HepG2 (cell line): Measurements from ENCODE around the gene PAN2. TPM values are rescaled to one million over a fixed set of nuclear protein-coding genes. Genes with fewer than 3 reads are reported as not detected.

Experiments
- ARID5B ChIP-seq: IDR thresholded peaks from 2 replicates; pipeline ENCODE4 v1.4.0; 2020; ENCODE audit warnings: mild to moderate bottlenecking, missing genetic modification reagents
- MED8 ChIP-seq: sonication (generic); formaldehyde crosslinking; IDR thresholded peaks from 2 replicates; pipeline ENCODE4 v1.8.1; 2023; ENCODE audit warnings: mild to moderate bottlenecking, missing genetic modification reagents; ENCODE audit not compliant: insufficient replicate concordance
- NFE2 ChIP-seq: sonication (generic); formaldehyde crosslinking; IDR thresholded peaks from 2 replicates; pipeline ENCODE4 v1.4.0; 2020; ENCODE audit warnings: missing genetic modification reagents
- NR2F2 ChIP-seq: IDR thresholded peaks from 2 replicates; pipeline ENCODE4 v1.6.1; 2012; ENCODE audit warnings: low read depth, inconsistent platforms, borderline replicate concordance
- NRL ChIP-seq: sonication (generic); formaldehyde crosslinking; IDR thresholded peaks from 2 replicates; pipeline ENCODE4 v1.5.0; 2020; ENCODE audit warnings: missing genetic modification reagents, mild to moderate bottlenecking, moderate library complexity, borderline replicate concordance
- SIN3B ChIP-seq: fragments of 150-350 bp; IDR thresholded peaks from 2 replicates; pipeline ENCODE4 v1.6.1; 2014; ENCODE audit warnings: low read length
- SP2 ChIP-seq: sonication (generic); formaldehyde crosslinking; IDR thresholded peaks from 2 replicates; pipeline ENCODE4 v1.5.1; 2020; ENCODE audit warnings: mild to moderate bottlenecking, missing genetic modification reagents
- THAP9 ChIP-seq: sonication (generic); formaldehyde crosslinking; IDR thresholded peaks from 2 replicates; pipeline ENCODE4; 2020; ENCODE audit warnings: missing genetic modification reagents, mild to moderate bottlenecking, borderline replicate concordance
- WIZ ChIP-seq: sonication (generic); formaldehyde crosslinking; IDR thresholded peaks from 2 replicates; pipeline ENCODE4 v1.5.1; 2020; ENCODE audit warnings: mild to moderate bottlenecking, missing genetic modification reagents
- ZNF281 ChIP-seq: sonication (generic); formaldehyde crosslinking; IDR thresholded peaks from 2 replicates; pipeline ENCODE4 v1.4.0; 2020; ENCODE audit warnings: missing genetic modification reagents, borderline replicate concordance
- ZNF337 ChIP-seq: sonication (generic); formaldehyde crosslinking; IDR thresholded peaks from 2 replicates; pipeline ENCODE4 v1.5.1; 2020; ENCODE audit warnings: missing genetic modification reagents, low read depth, mild to moderate bottlenecking, borderline replicate concordance
- ZSCAN31 ChIP-seq: sonication (generic); formaldehyde crosslinking; IDR thresholded peaks from 2 replicates; pipeline ENCODE4 v1.5.0; 2020; ENCODE audit warnings: low read depth, mild to moderate bottlenecking, missing genetic modification reagents
- polyA plus RNA-seq, 8 experiments: library from polyadenylated mRNA; depleted of rRNA in 3 of 8; stranded (reverse) in 7 of 8; unstranded in 1 of 8; fragments of >200 nt; fragmentation: Illumina TruSeq in 4 of 8; extraction: Trizol in 4 of 8; gene quantifications; 2 replicates each; pipeline versions ENCODE4 v1.2.1 to v1.2.3, GENCODE V29; 2011 to 2016; ENCODE audit warnings: low read depth in 4 of 8, missing spikeins in 1 of 8, mixed read lengths in 1 of 8; ENCODE audit not compliant: insufficient read depth in 1 of 8
- total RNA-seq, 5 experiments: library from RNA; depleted of rRNA; stranded (reverse); fragments of >200 nt; fragmentation: Illumina TruSeq; extraction: Trizol; gene quantifications; 2 replicates each; pipeline ENCODE4 v1.2.3, GENCODE V29; 2016; ENCODE audit warnings: low read depth in 1 of 5
- TF ChIP-seq, protein P1 (sequence below): sonication (generic); formaldehyde crosslinking; IDR thresholded peaks from 2 replicates; pipeline ENCODE4 v1.5.1; 2020; ENCODE audit warnings: mild to moderate bottlenecking, missing genetic modification reagents

Gene PAN2
- total and polyA plus RNA-seq, 2 of the 13 experiments (the other 11 are each of a cell fraction or from before 2014, with no cell fraction given), result 27.2 to 61.1 TPM

GRCh38 chr12:56298828-56299227 is 35.0 kb downstream of the PAN2 start (continued):
- TF ChIP-seq WIZ (CRISPR knock-in tag), result no peak
- TF ChIP-seq ARID5B (CRISPR knock-in tag), result no peak
- no peak for TF ChIP-seq MED8 (CRISPR knock-in tag)
- TF ChIP-seq, protein P1, sequence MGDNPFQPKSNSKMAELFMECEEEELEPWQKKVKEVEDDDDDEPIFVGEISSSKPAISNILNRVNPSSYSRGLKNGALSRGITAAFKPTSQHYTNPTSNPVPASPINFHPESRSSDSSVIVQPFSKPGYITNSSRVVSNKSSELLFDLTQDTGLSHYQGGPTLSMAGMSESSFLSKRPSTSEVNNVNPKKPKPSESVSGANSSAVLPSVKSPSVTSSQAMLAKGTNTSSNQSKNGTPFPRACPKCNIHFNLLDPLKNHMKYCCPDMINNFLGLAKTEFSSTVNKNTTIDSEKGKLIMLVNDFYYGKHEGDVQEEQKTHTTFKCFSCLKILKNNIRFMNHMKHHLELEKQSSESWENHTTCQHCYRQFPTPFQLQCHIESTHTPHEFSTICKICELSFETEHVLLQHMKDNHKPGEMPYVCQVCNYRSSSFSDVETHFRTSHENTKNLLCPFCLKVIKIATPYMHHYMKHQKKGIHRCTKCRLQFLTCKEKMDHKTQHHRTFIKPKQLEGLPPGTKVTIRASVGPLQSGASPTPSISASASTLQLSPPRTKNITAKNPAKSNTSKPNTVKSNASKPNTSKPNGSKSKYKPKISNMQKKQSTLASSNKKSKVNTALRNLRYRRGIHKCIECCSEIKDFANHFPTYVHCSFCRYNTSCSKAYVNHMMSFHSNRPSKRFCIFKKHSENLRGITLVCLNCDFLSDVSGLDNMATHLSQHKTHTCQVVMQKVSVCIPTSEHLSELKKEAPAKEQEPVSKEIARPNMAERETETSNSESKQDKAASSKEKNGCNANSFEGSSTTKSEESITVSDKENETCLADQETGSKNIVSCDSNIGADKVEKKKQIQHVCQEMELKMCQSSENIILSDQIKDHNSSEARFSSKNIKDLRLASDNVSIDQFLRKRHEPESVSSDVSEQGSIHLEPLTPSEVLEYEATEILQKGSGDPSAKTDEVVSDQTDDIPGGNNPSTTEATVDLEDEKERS, result no peak
- TF ChIP-seq ZNF337, result no peak
- no peak for TF ChIP-seq ZNF281 (CRISPR knock-in tag)
- no peak for TF ChIP-seq SIN3B
- TF ChIP-seq ZSCAN31 (CRISPR knock-in tag), result no peak
- no peak for TF ChIP-seq THAP9 (CRISPR knock-in tag)
- TF ChIP-seq SP2 (CRISPR knock-in tag), result no peak
- no peak for TF ChIP-seq NR2F2
- TF ChIP-seq NFE2 (CRISPR knock-in tag), result no peak
- TF ChIP-seq NRL, result no peak
